HepG2 (cell line): ENCODE data around the gene HSD11B1. TPM values are rescaled to one million over a fixed set of nuclear protein-coding genes. Genes with fewer than 3 reads are reported as not detected.

ENCODE experiments used
- AGO2 ChIP-seq: fragments of 200-400 bp; formaldehyde crosslinking; optimal IDR thresholded peaks from 2 replicates; pipeline ENCODE3; 2017; ENCODE audit warnings: mild to moderate bottlenecking, low read depth, low read length, moderate library complexity
- ARID2 ChIP-seq: sonication (generic); formaldehyde crosslinking; IDR thresholded peaks from 2 replicates; pipeline ENCODE4 v1.8.1; 2022; ENCODE audit warnings: mild to moderate bottlenecking, missing genetic modification reagents, borderline replicate concordance
- DDIT3 ChIP-seq: sonication (generic); formaldehyde crosslinking; IDR thresholded peaks from 2 replicates; pipeline ENCODE4 v1.4.0; 2020; ENCODE audit warnings: mild to moderate bottlenecking, missing genetic modification reagents
- GATA4 ChIP-seq: sonication (generic); IDR thresholded peaks from 2 replicates; pipeline ENCODE4 v1.6.1; 2016; ENCODE audit warnings: antibody characterized with exemption, low read depth, borderline replicate concordance
- PRMT3 ChIP-seq: sonication (generic); formaldehyde crosslinking; IDR thresholded peaks from 2 replicates; pipeline ENCODE4 v1.8.1; 2022; ENCODE audit warnings: low read depth, mild to moderate bottlenecking, moderate library complexity, missing genetic modification reagents, borderline replicate concordance
- RAD21 ChIP-seq: fragments of 450-650 bp; formaldehyde crosslinking; IDR thresholded peaks from 2 replicates; pipeline ENCODE4 v1.5.0; 2020; ENCODE audit warnings: mild to moderate bottlenecking
- STAG1 ChIP-seq: sonication (generic); formaldehyde crosslinking; IDR thresholded peaks from 2 replicates; pipeline ENCODE4 v1.4.0; 2020; ENCODE audit warnings: missing genetic modification reagents
- ZBED4 ChIP-seq: sonication (generic); formaldehyde crosslinking; IDR thresholded peaks from 2 replicates; pipeline ENCODE4 v1.4.0; 2020; ENCODE audit warnings: missing genetic modification reagents, borderline replicate concordance
- ZBTB46 ChIP-seq: sonication (generic); formaldehyde crosslinking; IDR thresholded peaks from 2 replicates; pipeline ENCODE4 v1.4.0; 2020; ENCODE audit warnings: mild to moderate bottlenecking, missing genetic modification reagents, borderline replicate concordance
- ZC3H4 ChIP-seq: sonication (generic); formaldehyde crosslinking; IDR thresholded peaks from 2 replicates; pipeline ENCODE4 v1.4.0; 2020; ENCODE audit warnings: missing genetic modification reagents, borderline replicate concordance
- ZNF18 ChIP-seq: sonication (generic); formaldehyde crosslinking; IDR thresholded peaks from 2 replicates; pipeline ENCODE4 v1.8.0; 2022; ENCODE audit warnings: mild to moderate bottlenecking, missing genetic modification reagents; ENCODE audit not compliant: insufficient replicate concordance
- ZNF652 ChIP-seq: IDR thresholded peaks from 2 replicates; pipeline ENCODE4 v1.6.1; 2016; ENCODE audit warnings: low read depth, borderline replicate concordance
- polyA plus RNA-seq, 8 experiments: library from polyadenylated mRNA; depleted of rRNA in 3 of 8; stranded (reverse) in 7 of 8; unstranded in 1 of 8; fragments of >200 nt; fragmentation: Illumina TruSeq in 4 of 8; extraction: Trizol in 4 of 8; gene quantifications; 2 replicates each; pipeline versions ENCODE4 v1.2.1 to v1.2.3, GENCODE V29; 2011 to 2016; ENCODE audit warnings: low read depth in 4 of 8, missing spikeins in 1 of 8, mixed read lengths in 1 of 8; ENCODE audit not compliant: insufficient read depth in 1 of 8
- total RNA-seq, 5 experiments: library from RNA; depleted of rRNA; stranded (reverse); fragments of >200 nt; fragmentation: Illumina TruSeq; extraction: Trizol; gene quantifications; 2 replicates each; pipeline ENCODE4 v1.2.3, GENCODE V29; 2016; ENCODE audit warnings: low read depth in 1 of 5
- TF ChIP-seq, protein P1 (sequence below): sonication (generic); formaldehyde crosslinking; IDR thresholded peaks from 2 replicates; pipeline ENCODE4 v1.4.0; 2020; ENCODE audit warnings: missing genetic modification reagents

HSD11B1 gene
- total and polyA plus RNA-seq, 2 of the 13 experiments (the other 11 are each of a cell fraction or from before 2014, with no cell fraction given), result not detected

GRCh38 chr1:209692745-209693504, 11.7 kb upstream of the HSD11B1 start (continued):
- TF ChIP-seq DDIT3 (CRISPR knock-in tag) (no peak), GATA4 (no peak), STAG1 (CRISPR knock-in tag) (peak; percentile 83), ARID2 (no peak), ZBED4 (no peak), ZBTB46 (no peak), ZNF18 (no peak), ZNF652 (CRISPR knock-in tag) (peak; percentile 57; the same call in 1 of the 2 replicates), AGO2 (no peak), PRMT3 (CRISPR knock-in tag) (no peak), RAD21 (CRISPR knock-in tag) (peak; percentile 51; the same call in 1 of the 2 replicates), ZC3H4 (no peak)
- TF ChIP-seq, protein P1, sequence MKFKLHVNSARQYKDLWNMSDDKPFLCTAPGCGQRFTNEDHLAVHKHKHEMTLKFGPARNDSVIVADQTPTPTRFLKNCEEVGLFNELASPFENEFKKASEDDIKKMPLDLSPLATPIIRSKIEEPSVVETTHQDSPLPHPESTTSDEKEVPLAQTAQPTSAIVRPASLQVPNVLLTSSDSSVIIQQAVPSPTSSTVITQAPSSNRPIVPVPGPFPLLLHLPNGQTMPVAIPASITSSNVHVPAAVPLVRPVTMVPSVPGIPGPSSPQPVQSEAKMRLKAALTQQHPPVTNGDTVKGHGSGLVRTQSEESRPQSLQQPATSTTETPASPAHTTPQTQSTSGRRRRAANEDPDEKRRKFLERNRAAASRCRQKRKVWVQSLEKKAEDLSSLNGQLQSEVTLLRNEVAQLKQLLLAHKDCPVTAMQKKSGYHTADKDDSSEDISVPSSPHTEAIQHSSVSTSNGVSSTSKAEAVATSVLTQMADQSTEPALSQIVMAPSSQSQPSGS, result no peak
